Effector CD4-positive, alpha-beta T cell (primary cell): ENCODE results near the gene SULT1C4.

ENCODE experiments used
- DNase-seq: peaks from one replicate; pipeline ENCODE4 v3.0.0-alpha.2; 2020

Gene SULT1C4

GRCh38 chr2:108376774-108377173 is 980 bp upstream of the SULT1C4 start:
- DNase-seq = no peak

- no peak for DNase-seq
These were observed 353 bp upstream of the SULT1C4 start for GRCh38 chr2:108377401-108377800.

GRCh38 chr2:108378851-108379250 is 1.1 kb downstream of the SULT1C4 start:
- DNase-seq = no peak

- DNase-seq = no peak
These were observed 4.4 kb downstream of the SULT1C4 start for GRCh38 chr2:108382196-108382595.

- DNase-seq = no peak
These were observed 5.5 kb downstream of the SULT1C4 start for GRCh38 chr2:108383146-108383830.

- no peak for DNase-seq
These were observed 7.1 kb downstream of the SULT1C4 start for GRCh38 chr2:108384662-108385393.

GRCh38 chr2:108385411-108386071 is 7.8 kb downstream of the SULT1C4 start:
- no peak for DNase-seq

- DNase-seq = no peak
These were observed 10.3 kb downstream of the SULT1C4 start for GRCh38 chr2:108388045-108388444.

GRCh38 chr2:108390340-108390739 is 12.6 kb downstream of the SULT1C4 start:
- DNase-seq = no peak

- DNase-seq = no peak
These were observed 14.3 kb downstream of the SULT1C4 start for GRCh38 chr2:108392029-108392428.

GRCh38 chr2:108393197-108393596 is 15.4 kb downstream of the SULT1C4 start:
- no peak for DNase-seq

GRCh38 chr2:108395155-108395554 is 17.4 kb downstream of the SULT1C4 start:
- no peak for DNase-seq

- no peak for DNase-seq
These were observed 19.1 kb downstream of the SULT1C4 start for GRCh38 chr2:108396845-108397244.

- DNase-seq = no peak
These were observed 21.7 kb downstream of the SULT1C4 start for GRCh38 chr2:108399479-108399878.

GRCh38 chr2:108401800-108402199 is 24.0 kb downstream of the SULT1C4 start:
- DNase-seq = no peak

GRCh38 chr2:108403494-108403893 is 25.7 kb downstream of the SULT1C4 start:
- no peak for DNase-seq

GRCh38 chr2:108404784-108405397 is 27.1 kb downstream of the SULT1C4 start:
- DNase-seq = no peak

- no peak for DNase-seq
These were observed 30.3 kb downstream of the SULT1C4 start for GRCh38 chr2:108407864-108408729.

- DNase-seq = no peak
These were observed 32.0 kb downstream of the SULT1C4 start for GRCh38 chr2:108409768-108410167.

- no peak for DNase-seq
These were observed 35.4 kb downstream of the SULT1C4 start for GRCh38 chr2:108412995-108413710.

GRCh38 chr2:108413711-108414095 is 35.9 kb downstream of the SULT1C4 start:
- no peak for DNase-seq
